ENCODE measurements around the gene SSU72. TPM values are rescaled to one million over a fixed set of nuclear protein-coding genes. Genes with fewer than 3 reads are reported as not detected.

The SSU72 gene
- total RNA-seq, 1 experiment from 2014 or later = 130 TPM

- no peak for DNase-seq (ENCODE audit: low spot score)
Observed at GRCh38 chr1:1610796-1611195, 36.1 kb upstream of the SSU72 start.

- DNase-seq (ENCODE audit: low spot score) = no peak
Observed at GRCh38 chr1:1609822-1610485, 35.3 kb upstream of the SSU72 start.

DNA sequence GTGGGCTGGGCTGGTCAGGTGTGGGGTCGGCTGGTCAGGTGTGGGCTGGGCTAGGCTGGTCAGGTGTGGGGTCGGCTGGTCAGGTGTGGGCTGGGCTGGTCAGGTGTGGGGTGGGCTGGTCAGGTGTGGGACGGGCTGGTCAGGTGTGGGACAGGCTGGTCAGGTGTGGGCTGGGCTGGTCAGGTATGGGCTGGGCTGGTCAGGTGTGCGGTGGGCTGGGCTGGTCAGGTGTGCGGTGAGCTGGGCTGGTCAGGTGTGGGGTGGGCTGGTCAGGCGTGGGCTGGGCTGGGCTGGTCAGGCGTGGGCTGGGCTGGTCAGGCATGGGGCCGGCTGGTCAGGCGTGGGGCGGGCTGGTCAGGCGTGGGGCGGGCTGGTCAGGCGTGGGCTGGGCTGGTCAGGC is 31.6 kb upstream of the SSU72 start:
- no peak for DNase-seq (ENCODE audit: low spot score)

DNA sequence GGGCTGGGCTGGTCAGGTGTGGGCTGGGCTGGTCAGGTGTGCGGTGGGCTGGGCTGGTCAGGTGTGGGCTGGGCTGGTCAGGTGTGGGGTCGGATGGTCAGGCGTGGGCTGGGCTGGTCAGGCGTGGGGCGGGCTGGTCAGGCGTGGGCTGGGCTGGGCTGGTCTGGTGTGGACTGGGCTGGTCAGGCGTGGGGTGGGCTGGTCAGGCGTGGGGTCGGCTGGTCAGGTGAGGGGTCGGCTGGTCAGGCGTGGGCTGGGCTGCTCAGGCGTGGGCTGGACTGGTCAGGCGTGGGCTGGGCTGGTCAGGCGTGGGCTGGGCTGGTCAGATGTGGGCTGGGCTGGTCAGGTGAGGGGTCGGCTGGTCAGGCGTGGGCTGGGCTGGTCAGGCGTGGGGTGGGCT is 31.1 kb upstream of the SSU72 start:
- DNase-seq (ENCODE audit: low spot score) = no peak

DNA sequence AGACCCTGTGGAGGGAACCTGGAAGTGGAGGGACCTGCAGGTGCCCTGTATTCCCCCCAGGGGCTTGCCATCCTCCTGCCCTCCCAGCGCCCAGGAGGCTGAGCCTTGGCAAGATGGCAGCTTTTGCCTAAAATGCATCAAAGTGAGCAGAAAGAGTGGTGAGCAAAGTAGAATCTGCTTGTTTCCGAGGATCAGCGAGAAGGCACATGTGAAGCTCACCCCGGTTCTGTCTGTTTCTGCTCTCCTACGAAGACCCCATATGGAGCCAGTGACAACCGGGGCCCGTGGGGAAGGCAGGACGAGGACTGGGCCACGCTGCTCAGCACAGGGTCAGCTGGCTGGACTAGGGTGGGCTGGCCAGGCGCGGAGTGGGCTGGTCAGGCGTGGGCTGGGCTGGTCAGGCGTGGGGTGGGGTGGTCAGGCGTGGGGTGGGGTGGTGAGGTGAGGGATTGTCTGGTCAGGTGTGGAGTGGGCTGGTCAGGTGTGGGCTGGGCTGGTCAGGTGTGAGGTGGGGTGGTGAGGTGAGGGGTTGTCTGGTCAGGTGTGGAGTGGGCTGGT is 30.4 kb upstream of the SSU72 start:
- no peak for DNase-seq (ENCODE audit: low spot score)

- DNase-seq (ENCODE audit: low spot score) = no peak
Observed at GRCh38 chr1:1604374-1605033, 29.8 kb upstream of the SSU72 start.

DNA sequence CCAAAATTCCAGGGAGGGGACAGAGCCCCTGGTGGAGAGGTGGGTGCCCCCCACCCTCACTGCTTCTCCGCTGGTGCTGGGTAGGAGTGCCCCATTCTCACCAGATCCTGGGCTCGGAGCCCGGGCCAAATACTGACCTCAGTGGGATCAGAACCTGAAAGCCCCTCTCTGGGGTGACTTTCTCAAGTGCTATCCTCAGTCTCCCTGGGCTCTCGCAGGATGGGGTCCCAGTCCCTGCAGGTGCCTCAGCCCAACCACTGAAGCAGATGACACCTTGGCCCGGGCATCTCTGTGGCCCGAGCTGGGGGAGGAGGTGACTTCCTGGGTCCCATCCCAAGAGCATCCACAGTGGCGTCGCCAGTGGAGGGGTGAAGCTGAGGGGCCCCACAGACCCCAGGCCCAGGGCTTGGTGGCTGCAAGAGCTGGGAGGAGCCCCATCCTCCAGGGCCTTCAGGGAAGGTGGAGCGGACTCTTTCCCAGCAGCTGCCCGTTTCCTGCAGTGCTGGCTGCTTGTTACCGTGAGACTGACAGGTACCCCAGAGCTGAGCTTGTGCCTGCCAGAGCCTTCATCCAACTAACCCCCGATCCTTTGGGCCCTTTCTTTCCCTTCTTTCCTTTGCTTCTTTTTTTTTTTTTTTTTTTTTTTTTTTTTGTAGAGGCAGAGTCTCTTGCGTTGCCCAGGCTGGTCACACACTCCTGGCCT is 29.2 kb upstream of the SSU72 start:
- no peak for DNase-seq (ENCODE audit: low spot score)

DNA sequence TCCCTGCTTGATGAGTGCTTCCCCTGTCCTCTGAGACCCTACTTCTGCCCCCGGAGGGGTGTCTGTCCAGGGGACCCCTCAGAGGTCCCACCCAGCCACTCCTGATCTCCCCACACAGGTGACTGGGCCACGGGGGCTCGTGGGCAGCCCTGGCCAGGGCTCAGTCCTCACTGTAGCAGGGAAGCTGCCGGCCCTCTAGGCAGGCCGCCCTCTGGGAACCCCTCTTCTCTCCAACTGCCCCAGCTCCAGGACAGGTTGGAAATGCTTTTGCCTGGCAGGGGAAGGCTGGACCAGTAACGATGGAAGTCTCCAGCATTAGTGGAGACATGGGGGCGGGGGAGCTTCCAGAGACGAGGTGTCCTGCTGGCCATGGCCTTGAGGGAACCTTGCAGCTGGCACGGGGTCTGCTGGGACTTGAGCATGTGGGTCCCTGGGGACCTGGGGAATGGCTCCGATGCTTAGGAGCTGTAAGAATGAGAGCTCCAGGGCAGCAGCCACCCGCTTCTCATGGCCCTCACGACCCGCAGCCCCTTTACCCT is 28.4 kb upstream of the SSU72 start:
- DNase-seq (ENCODE audit: low spot score) = no peak

- DNase-seq (ENCODE audit: low spot score) = no peak
Observed at GRCh38 chr1:1602304-1602967, 27.8 kb upstream of the SSU72 start.

- DNase-seq (ENCODE audit: low spot score) = no peak
Observed at GRCh38 chr1:1601564-1602303, 27.1 kb upstream of the SSU72 start.

DNA sequence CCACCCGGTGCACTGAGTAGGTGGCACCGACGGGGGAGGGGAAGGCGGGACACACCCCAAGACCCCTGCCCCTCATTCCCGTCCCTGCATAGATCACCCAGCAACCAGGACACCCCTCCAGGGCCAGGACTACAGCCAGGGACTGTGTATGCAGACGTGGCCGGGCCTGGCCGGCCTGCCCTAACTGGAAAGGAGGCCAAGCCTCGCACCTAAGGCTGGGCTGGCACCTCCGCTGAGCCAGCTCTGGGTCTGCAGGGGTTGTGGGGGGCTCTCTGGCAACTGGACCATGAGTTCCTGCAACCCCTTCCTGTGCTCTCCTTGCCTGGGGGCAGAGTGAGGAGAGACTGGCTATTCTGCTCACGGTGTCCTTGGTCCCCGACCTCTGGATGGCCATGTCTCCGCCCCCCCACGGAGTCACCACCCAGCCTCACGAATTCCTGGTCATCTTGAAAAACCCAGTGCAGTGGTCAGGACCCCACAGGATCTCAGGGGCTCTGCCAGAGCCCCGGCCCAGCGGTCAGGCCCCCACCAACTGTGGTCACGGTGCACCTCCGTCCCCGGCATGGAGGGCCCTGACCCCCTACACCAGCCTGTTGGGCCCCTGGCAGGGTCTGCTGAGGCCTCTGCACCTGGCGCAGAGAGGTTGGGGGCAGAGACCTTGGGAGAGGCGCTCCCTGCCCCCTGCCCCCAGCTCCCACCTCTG is 26.3 kb upstream of the SSU72 start:
- no peak for DNase-seq (ENCODE audit: low spot score)

DNA sequence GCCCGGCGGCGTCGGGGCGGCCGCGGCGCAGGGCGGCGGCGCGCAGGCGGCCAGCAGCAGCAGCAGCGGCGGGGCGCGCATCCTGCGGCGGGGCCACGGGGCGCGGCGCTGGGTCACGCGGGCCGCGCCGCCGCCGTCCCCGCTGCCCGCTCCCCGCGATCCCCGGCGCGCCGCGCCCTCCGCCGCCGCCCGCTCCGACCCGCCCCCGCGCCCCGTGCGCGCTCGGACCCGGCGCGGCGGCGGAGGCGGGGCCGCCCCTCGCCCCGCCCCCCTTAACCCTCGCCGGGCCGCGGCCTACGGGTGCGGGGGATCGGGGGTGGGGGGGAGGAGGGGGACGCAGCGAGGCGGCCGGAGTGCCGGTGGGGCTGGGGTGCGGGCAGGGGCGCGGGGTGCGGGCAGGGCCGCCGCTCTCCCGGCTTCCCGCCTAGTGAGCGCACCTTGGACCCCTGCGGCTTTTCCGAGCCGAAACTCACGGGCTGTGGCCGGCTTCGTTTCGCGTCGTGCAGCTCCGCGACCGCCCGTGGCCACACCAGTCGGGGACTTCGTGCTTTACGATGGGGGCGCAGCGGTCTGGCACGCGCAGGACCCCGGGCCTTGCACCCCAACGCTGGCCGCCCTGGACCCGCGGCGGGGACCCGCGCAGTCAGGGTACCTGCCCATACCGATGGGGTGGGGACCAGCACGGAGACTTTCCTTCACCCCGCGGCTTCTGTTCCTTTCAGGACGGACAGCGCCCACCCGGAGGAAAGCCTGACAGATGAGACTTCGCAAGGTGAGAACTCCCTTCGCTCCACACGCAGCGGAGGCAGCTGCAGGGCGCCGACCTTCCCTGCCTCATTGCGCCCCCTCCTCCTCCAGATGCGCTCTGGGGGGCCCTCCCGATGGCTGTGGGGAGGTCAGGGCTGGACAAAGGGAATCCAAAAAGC is 25.5 kb upstream of the SSU72 start, which contains the start of gene FNDC10:
Gene FNDC10, minus strand, starts transcription at position 201 of the 926 bp plus-strand sequence. Its CDS starts 120 bp downstream, at position 81.
- no peak for DNase-seq (ENCODE audit: low spot score)

GRCh38 chr1:1599030-1599934 is 24.6 kb upstream of the SSU72 start:
- no peak for DNase-seq (ENCODE audit: low spot score)

- no peak for DNase-seq (ENCODE audit: low spot score)
Observed at GRCh38 chr1:1598720-1599029, 24.0 kb upstream of the SSU72 start.

GRCh38 chr1:1598051-1598719 is 23.5 kb upstream of the SSU72 start:
- no peak for DNase-seq (ENCODE audit: low spot score)

GRCh38 chr1:1597275-1597930 is 22.7 kb upstream of the SSU72 start:
- DNase-seq (ENCODE audit: low spot score) = no peak
